ENCODE measurements around the gene NCKAP5.

NCKAP5 gene

GRCh38 chr2:132975193-132976105, 592.8 kb downstream of the NCKAP5 start:
- no peak for DNase-seq

GRCh38 chr2:132974467-132975095, 593.7 kb downstream of the NCKAP5 start:
- no peak for DNase-seq

GRCh38 chr2:132971310-132972061, 596.8 kb downstream of the NCKAP5 start:
- no peak for DNase-seq

- no peak for DNase-seq
These were observed 598.8 kb downstream of the NCKAP5 start for GRCh38 chr2:132969371-132969985.

GRCh38 chr2:132965460-132965859, 602.8 kb downstream of the NCKAP5 start:
- DNase-seq: no peak

GRCh38 chr2:132963161-132963560, 605.1 kb downstream of the NCKAP5 start:
- DNase-seq: no peak

GRCh38 chr2:132958887-132959286, 609.4 kb downstream of the NCKAP5 start:
- DNase-seq: no peak

GRCh38 chr2:132955871-132956615, 612.2 kb downstream of the NCKAP5 start:
- no peak for DNase-seq

GRCh38 chr2:132953771-132954170, 614.5 kb downstream of the NCKAP5 start:
- DNase-seq: no peak

GRCh38 chr2:132951008-132951714, 617.1 kb downstream of the NCKAP5 start:
- no peak for DNase-seq

GRCh38 chr2:132949108-132949507, 619.2 kb downstream of the NCKAP5 start:
- DNase-seq: no peak

- no peak for DNase-seq
These were observed 620.1 kb downstream of the NCKAP5 start for GRCh38 chr2:132948211-132948610.

GRCh38 chr2:132943829-132944228, 624.4 kb downstream of the NCKAP5 start:
- DNase-seq: peak; percentile 48

GRCh38 chr2:132941296-132942020, 626.8 kb downstream of the NCKAP5 start:
- no peak for DNase-seq

GRCh38 chr2:132937629-132938028, 630.6 kb downstream of the NCKAP5 start:
- no peak for DNase-seq

GRCh38 chr2:132936791-132937190, 631.5 kb downstream of the NCKAP5 start:
- no peak for DNase-seq

GRCh38 chr2:132936261-132936660, 632.0 kb downstream of the NCKAP5 start:
- DNase-seq: no peak

GRCh38 chr2:132929786-132930185, 638.5 kb downstream of the NCKAP5 start:
- no peak for DNase-seq

GRCh38 chr2:132923787-132924186, 644.5 kb downstream of the NCKAP5 start:
- no peak for DNase-seq

- DNase-seq: no peak
These were observed 652.3 kb downstream of the NCKAP5 start for GRCh38 chr2:132915812-132916549.
